Activated T-cell treated with anti-CD3 and anti-CD28 coated beads for 48 hours (primary cell): ENCODE measurements around the gene PREB.
"Not testable (repeated sequence)": the region's sequence is repeated elsewhere in the genome, so short reads cannot be mapped to it uniquely, and the experiment has no call there.

Source experiments
- DNase-seq: peaks from one replicate; pipeline ENCODE4 v3.0.0-alpha.2; 2020; ENCODE audit warnings: low read depth

Gene PREB

DNA sequence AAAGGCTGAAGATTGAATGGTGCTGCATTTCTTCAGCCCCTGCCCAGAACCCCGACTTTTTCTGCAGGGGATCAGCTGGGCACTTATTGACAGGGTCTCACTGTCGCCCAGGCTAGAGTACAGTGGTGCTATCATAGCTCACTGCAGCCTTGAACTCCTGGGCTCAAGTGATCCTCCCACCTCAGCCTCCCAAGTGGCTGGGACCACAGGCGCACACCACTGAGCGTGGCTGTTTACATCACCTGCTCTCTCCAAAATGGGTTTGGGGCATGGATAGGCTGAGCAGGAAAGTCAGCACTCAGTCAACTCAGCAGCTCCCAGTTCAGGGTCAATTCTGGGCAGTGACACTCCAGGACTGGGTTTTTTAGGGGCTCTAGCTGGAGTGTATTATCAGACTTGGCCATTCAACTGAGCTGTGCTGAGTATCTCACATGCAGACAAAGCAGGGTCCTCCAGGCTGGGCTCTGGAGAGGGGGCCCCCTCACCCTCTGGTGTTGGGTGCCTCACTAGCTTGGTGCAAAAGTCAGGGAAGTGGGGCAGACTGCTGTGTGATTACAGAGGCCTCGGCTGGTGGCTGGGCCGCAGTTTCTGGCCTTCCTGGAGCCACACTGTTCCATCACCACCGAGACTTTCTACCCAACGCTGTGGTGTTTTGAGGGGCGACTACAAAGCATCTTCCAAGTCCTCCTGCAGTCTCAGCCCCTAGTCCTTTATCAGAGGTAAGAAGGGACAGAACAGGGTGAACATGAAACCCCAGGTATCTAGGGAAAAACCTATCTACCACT lies 6.4 kb downstream of the PREB start:
- DNase-seq = no peak

DNA sequence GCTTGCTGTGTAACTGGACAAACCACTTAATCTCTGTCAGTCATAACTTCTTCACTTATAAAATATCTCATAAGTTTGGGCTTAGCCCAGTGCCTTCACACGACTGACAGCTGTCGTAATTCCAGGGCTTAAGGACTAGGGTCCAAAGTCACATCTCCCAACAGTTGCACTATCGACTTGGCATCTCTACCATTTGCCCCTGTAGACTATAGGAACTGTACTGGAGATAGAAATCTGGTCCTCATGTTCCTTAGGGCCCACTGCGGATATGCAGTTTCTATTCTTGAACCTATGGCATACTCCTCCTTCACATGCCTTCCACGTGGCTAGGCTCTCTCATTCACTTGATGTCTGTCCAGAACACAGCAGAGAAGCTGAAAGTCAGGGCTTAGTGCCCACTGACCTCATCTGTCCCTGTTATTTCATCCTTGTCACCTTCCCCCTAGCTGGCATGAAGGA lies 8.2 kb downstream of the PREB start:
- DNase-seq = no peak

DNA sequence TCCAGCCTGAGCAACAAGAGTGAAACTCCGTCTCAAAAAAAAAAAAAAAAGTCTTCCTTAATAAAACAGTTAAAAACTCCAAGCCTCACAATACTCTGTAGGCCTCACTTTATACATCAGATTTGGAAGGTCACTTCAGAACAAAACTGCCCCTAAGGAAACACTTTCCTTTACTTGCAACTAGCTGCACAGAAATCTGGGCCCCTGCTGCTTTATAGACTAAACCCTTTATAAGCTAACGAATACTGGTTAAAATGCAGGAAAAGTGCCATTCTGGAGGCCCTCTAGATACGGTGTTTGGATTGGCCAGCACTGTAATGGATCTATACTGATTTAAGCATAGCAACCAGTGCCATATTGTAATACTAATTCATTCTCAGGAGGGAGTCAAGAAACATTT lies 9.3 kb downstream of the PREB start:
- no peak for DNase-seq

DNA sequence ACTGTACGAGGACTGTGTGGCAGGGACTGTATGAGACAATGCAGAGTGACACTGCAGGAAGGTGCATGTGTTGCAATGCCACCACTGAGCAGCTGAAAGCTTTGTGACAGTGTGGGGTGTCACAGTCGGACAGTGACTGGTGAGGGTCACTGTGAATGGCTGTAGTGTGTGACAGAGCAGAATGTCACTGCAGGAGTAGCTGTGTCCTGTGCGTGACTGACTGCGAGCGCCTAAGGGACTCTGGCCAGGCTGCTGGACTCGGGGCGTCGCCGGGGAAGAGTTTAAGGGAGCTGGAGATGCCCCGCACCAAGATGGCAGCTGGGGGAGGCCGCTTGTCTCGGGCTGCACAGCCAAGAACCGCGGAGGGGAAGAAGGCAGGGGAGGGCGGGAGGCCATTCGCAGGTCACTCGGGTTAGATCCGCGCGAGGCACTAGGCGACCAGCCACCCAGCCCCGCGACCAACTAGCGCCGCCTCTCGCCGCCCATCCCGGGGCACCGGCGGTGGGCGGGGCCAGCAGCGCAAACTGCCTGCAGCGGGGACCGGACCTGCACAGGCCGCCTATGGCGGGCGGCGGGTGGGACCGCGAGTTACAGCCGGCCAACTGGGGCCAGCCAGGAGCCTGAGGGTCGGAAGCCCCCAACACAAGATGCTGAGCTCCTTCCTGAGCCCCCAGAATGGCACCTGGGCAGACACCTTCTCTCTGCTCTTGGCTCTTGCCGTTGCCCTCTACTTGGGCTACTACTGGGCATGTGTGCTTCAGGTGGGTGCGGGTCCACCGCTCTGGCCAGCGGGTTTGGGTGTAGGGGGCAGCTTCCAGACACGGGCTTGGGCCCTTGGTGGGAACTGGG lies 10.9 kb downstream of the PREB start, which contains the start of gene ABHD1:
ABHD1 (plus strand) TSS at position 514 of the 849 bp plus-strand sequence; CDS start at position 648, 134 bp downstream.
- peak; percentile 45 for DNase-seq

DNA sequence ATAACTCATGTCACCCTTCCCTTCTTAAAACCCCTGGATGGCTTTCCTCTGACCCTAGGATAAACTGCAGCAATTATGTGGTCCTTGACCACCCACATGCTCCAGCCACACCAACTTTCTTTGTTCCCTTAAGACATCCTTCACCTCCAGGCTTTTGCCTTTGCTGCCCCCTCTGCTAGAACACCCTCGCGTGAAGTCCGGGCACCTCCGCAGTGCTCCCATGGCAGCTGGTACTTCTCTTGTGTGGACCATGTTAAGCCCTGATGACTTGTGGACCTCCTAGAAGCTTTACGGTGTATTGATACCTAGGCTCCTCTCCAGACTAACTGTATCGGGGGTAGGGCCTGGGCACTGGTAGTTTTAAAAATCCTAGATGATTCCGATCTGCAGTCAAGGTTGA lies 11.6 kb downstream of the PREB start:
- DNase-seq = no peak

DNA sequence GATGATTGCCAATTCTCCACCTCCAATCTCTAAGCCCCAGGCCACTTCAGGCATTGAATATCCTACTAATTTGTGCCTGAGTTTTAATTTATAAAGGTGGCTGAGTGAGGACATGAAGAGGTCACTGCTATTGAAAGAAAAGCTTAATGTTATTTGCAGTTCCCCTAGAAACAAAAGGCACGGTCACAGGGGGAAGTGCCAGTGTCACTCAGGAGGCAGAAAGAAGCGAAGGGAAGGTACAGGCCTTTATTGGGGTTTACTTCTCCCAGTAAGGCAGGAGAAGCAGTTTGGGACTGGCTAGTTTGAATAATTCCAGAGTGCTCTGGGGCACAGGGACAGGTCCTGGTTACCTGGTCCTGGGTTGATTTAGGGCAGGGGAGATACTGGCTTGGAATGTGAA lies 12.5 kb downstream of the PREB start:
- DNase-seq = no peak

DNA sequence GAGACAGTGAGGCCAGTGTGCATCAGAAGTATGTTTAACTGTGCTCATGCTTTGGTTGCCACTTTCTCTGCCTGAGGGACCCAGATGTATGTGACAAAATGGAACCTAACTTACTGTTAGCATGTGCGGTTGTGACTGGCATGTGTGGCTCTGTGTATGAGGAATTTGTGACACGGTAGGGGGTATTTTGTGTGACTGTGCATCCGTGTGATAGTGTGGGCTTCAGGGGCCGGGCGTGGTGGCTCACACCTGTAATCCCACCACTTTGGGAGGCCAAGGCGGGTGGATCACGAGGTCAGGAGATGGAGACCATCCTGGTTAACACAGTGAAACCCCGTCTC lies 15.1 kb downstream of the PREB start:
- DNase-seq = not testable (repeated sequence)

DNA sequence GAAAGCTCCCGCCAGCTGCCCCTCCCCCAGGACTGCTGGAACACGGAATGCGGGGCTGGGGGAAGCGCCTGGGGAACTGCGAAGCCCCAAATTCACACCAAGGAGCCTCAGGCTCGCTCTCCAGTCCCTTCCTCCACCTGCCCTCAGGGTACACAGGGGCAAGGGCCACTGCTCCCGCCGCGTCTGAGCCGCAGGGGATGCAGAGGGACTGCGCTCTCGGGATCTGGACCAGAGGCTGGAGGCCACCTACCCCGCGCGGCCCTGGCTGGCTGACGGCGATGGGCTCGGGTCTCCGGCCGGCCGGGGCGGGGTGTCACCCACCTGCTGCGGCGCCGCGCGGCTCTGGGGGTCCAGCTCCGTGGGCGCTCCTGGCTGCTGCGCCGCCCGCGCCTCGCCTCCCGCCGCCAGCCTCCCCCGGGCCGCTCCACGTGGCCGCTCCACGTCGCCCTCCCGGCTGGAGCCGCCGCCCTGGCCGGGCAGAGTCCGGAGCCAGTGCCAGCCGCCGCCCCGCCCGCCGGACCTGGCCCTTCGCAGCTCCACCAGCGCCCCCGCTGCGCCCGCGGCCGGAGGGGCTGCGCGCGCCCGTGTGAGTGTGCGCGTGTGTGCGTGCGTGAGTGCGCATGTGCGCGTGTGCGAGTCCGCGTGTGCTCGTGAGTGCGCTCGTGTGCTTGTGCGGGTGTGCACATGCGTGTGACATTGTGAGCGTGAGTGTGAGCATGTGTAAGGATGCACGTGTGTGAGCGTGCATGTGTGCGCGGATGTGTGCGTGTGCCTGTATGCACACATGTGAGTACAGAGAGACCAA lies 15.7 kb downstream of the PREB start, which contains the start of gene CGREF1:
CGREF1 (minus strand) TSS at position 604 of the 805 bp plus-strand sequence. CDS start 14,762 bp downstream, outside the sequence.
- peak; percentile 12 for DNase-seq

DNA sequence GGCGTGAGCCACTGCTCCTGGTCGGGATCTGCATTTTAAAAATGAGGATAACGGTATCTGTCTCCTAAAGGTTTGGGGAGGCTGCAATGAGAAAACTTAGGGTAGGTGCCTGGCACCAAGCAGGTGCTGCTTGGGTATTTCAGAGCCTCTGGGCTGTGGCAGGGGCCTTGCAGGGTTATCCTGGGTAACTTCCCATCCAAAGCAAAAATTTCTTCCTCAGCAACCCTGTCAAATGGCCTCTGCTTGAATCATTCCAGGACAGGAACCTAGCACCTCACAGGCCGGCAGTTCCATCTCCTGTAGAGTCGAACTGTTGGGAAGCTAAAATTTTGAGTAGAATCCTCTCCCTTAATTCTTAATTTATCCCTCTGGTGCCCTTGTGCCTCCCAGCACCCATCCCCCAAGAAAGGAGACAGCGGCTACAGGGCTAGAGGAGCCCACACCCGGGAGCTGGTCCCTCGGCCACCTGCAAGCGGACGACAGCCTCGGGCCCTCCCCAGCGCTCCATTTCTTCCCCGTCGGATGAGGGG lies 16.4 kb downstream of the PREB start:
- DNase-seq = no peak

DNA sequence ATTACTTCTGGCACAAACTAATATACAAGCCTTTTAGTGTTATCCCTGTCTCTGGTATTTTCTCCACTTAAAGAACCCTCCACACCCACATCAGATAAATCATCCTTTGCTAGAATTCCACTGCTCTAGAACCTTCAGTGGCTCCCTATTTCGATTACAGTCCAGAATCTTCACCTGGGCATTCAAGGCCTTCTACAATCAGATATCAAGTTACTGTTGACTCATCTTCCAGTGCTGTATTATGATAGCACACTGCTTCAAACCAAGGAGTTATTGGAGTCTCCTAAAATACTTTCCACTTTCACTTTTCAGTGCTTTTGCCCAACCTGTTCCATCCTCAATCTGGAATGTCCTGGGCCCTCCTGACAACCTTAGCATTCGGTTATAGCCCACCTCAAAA lies 18.9 kb downstream of the PREB start:
- no peak for DNase-seq

DNA sequence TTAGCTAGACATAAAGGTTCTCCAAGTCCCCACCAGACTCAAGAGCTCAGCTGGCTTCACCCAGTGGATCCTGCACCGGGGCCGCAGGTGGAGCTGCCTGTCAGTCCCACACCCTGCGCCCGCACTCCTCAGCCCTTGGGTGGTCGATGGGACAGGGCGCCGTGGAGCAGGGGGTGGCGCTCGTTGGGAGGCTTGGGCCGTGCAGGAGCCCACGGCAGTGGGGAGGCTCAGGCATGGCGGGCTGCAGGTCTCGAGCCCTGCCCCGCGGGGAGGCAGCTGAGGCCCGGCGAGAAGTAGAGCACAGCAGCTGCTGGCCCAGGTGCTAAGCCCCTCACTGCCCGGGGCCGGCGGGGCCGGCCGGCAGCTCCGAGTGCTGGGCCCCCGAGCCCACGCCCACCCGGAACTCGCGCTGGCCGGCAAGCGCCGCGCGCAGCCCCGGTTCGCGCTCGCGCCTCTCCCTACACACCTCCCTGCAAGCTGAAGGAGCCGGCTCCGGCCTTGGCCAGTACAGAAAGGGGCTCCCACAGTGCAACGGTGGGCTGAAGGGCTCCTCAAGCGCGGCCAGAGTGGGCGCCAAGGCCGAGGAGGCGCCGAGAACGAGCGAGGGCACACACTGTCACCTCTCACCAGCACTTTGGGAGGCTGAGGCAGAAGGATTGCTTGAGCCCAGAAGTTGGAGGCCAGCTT lies 22.9 kb downstream of the PREB start:
- not testable (repeated sequence) for DNase-seq

DNA sequence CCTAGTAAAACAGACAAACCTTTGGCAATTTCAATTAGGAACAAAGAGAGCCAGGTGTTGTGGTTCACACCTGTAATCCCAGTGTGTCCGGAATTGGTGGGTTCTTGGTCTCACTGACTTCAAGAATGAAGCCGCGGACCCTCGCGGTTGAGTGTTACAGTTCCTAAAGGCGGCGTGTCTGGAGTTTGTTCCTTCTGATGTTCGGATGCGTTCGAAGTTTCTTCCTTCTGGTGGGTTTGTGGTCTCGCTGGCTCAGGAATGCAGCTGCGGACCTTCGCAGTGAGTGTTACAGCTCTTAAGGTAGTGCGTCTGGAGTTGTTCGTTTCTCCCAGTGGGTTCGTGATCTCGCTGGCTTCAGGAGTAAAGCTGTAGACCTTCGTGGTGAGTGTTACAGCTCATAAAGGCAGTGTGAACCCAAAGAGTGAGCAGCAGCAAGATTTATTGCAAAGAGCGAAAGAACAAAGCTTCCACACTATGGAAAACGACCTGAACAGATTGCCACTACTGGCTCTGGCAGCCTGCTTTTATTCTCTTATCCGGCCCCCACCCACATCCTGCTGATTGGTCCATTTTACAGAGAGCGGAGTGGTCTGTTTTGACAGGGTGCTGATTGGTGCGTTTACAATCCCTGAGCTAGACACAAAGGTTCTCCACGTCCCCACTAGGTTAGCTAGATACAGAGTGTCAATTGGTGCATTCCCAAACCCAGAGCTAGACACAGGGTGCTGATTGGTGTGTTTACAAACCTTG lies 23.7 kb downstream of the PREB start:
- DNase-seq = not testable (repeated sequence)

DNA sequence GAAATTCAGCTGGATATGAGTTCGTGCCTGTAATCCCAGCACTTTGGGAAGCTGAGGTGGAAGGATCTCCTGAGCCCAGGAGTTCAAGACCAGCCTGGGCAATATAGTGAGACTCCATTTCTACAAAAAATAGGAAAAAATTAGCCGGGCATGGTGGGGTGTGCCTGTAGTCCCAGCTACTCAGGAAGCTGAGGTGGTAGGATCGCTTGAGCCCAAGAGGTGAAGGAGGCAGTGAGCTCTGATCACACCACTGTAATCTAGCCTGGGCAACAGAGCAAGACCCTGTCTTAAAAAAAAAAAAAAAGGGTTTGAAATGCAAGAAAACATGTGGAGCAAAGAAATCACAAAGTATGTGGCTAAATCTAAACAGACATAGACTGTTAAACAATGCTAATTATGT lies 25.4 kb downstream of the PREB start:
- no peak for DNase-seq

DNA sequence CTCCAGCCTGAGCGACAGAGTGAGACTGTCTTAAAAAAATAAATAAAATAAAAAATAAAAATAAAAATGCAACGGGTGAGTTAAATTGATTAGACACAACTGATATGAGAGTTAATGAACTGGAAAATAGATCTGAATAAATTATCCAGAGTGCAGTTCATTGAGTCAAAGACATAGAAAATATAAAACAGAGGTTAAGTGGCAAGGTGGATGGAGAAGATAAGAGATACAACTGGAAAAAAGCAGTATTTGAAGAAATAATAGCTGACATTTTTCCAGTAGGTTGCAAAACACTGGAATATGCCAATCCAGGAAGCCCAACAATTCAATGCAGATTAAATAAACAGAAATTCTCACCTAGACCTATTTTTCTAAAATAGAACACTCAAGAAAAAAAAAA lies 26.2 kb downstream of the PREB start:
- no peak for DNase-seq

DNA sequence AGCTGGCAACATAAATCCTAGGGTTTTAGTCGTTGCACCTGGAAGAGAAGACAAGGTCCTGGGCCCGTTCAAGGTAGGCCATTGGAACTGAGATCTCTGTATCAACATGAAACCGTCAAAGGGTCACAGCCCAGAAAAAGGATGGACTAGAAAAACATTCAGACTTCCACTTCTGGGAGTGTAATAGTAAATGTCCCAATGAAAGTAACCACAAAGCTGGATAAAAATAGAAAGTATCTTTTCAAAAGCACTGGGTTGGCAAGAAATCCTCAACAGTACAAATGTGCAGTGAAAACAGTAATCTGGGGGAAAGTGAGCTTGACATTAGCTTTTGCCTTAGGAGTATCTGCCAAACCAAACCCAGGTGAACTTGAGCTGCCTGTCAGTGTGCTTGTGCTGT lies 28.5 kb downstream of the PREB start:
- DNase-seq = no peak

DNA sequence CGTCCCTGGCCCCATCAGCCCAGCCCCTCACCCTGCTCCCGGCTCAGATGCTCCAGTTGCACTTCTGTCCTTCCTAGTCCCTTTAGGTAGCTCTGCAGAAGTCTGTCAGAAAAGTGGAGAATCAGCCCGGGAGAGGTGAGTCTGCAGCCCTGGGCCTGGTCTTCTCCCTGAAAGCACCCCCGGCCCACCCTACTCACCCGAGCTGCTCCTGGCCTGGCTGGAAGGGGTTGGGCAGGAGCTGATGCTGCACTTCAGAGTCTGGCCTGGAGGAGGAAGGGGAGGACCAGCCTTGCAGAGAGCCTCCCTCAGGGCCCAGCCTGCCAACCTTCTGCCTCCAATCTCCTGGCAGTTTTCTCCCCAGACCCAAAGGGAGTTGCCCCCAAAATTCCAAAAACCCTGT lies 32.1 kb downstream of the PREB start:
- no peak for DNase-seq

DNA sequence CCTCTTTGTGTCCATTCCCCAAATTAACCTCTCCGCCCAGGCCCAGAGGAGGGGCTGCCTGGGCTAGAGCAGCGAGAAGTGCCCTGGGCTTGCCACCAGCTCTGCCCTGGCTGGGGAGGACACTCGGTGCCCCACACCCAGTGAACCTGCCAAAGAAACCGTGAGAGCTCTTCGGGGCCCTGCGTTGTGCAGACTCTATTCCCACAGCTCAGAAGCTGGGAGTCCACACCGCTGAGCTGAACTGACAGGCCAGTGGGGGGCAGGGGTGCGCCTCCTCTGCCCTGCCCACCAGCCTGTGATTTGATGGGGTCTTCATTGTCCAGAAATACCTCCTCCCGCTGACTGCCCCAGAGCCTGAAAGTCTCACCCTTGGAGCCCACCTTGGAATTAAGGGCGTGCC lies 34.4 kb downstream of the PREB start:
- DNase-seq = no peak

DNA sequence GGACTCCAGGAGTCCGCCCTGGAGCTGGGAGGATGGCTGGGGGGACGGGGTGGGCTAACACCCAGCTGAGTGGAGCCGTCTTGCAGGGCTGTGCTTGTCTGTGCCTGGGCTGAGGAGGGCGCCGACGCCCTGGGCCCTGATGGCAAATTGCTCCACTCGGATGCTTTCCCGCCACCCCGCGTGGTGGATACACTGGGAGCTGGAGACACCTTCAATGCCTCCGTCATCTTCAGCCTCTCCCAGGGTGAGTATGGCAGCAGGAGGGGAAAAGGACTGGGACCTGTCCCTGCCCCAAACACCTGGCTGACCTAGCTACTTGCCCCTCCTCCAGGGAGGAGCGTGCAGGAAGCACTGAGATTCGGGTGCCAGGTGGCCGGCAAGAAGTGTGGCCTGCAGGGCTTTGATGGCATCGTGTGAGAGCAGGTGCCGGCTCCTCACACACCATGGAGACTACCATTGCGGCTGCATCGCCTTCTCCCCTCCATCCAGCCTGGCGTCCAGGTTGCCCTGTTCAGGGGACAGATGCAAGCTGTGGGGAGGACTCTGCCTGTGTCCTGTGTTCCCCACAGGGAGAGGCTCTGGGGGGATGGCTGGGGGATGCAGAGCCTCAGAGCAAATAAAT lies 35.0 kb downstream of the PREB start:
- DNase-seq = no peak

DNA sequence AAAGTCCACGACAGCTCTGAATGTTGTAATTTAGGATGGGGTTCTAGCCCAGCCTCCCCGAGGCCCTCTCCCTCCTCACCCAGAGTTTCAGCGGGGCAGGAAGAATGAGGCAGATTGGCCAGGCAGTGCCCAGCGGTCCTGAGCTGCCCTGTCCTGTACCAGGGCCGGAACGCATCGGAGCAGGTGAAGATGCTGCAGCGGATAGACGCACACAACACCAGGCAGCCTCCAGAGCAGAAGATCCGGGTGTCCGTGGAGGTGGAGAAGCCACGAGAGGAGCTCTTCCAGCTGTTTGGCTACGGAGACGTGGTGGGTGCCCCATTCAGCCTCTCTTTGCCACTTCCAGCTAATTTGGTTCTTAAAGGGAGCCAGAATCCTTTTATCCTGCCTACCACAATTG lies 37.1 kb downstream of the PREB start:
- no peak for DNase-seq

DNA sequence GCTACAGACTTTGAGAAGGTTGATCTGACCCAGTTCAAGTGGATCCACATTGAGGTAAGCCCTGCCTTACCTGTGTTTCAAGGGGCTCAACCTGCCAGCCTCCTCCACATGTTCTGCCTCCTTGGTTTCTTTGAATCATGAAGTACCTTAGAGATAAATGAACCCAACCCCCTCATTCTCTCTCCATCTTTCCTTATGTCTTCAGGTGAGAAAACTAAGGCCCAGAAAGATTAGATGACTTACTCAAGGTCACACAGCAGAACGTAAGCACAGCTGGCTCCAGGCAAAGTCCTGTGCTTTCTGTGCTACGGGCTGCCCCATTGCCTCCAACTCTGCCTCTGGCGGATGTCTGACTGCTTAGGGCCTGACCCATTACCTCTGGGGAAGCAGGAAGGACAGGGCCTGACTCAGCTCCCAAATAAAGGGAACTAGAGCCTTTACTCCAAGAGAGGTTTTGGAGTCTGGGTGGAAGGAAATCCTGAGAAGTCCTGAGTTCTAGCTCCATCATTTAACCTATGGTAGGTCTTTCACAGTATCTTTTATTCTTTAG lies 37.6 kb downstream of the PREB start:
- no peak for DNase-seq
